NB4 (cell line): Measurements from ENCODE around the gene RELT.

ENCODE experiments used
- TF ChIP-seq, protein P1 (sequence below): IDR thresholded peaks from one replicate; pipeline ENCODE4 v1.5.1; 2012; ENCODE audit warnings: low read depth, low read length
- TF ChIP-seq, protein P2 (sequence below): IDR thresholded peaks from 2 replicates; pipeline ENCODE4 v1.6.1; 2011; ENCODE audit warnings: low read depth, low read length

DNA sequence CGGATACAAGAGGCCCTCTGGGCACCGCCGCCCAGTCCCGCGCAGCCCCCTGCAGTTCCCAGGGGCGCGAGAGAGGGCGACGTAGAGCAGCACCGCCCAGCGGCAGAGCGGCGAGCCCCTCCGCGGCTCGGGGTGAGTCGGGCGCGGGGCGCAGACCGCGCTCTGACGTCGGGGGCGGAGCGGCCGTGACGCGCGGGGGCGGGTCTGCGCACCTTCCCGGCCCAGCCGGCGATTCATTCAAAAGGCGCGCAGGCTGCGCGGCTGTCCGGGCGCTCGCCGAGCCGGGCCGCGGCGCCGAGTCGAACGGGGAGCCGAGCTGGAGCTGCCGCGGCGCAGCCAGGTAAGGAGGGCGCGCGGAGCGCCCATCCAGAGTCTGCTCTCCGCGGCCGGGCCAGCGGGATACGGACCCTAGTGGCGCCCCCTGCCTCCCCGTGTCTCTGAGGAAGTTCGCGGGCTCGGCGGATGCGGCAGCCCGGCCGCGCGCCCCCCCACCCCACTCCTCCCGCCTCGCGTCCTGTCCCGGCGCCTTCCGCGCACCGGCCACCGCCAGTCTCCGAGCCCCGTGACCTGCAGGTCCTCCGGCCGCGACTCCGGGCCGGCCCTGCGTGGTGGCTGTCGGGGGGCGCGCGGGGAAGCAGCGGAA is at the start of gene RELT:
- TF ChIP-seq, protein P1, sequence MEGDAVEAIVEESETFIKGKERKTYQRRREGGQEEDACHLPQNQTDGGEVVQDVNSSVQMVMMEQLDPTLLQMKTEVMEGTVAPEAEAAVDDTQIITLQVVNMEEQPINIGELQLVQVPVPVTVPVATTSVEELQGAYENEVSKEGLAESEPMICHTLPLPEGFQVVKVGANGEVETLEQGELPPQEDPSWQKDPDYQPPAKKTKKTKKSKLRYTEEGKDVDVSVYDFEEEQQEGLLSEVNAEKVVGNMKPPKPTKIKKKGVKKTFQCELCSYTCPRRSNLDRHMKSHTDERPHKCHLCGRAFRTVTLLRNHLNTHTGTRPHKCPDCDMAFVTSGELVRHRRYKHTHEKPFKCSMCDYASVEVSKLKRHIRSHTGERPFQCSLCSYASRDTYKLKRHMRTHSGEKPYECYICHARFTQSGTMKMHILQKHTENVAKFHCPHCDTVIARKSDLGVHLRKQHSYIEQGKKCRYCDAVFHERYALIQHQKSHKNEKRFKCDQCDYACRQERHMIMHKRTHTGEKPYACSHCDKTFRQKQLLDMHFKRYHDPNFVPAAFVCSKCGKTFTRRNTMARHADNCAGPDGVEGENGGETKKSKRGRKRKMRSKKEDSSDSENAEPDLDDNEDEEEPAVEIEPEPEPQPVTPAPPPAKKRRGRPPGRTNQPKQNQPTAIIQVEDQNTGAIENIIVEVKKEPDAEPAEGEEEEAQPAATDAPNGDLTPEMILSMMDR = peak; percentile 83
- TF ChIP-seq, protein P2, sequence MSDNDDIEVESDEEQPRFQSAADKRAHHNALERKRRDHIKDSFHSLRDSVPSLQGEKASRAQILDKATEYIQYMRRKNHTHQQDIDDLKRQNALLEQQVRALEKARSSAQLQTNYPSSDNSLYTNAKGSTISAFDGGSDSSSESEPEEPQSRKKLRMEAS = peak; percentile 20; the same call in 1 of the 2 replicates
